ENCODE measurements around the gene ARHGAP10.
A peak's percentile ranks its signal among the peaks of the same experiment; 100 is the strongest.

The ARHGAP10 gene

DNA sequence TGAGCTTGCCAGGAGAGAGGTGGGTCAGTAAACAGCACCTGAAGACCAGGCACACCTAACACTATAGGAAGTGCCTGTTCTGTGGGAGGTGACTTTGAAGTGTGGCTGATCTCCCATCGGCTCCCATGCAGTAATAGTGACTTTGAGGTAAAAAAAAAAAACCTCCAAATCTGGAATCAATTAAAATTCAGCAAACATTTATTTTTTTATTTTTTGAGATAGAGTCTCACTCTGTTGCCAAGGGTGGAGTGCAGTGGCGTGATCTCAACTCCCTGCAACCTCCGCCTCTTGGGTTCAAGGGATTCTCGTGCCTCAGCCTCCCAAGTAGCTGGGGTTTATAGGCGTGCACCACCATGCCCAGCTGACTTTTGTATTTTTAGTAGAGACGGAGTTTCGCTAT is 32.4 kb downstream of the ARHGAP10 start:
- FAIRE-seq, result no peak
- DNase-seq (ENCODE audit: extremely low spot score, insufficient read length, low read depth), result no peak

DNA sequence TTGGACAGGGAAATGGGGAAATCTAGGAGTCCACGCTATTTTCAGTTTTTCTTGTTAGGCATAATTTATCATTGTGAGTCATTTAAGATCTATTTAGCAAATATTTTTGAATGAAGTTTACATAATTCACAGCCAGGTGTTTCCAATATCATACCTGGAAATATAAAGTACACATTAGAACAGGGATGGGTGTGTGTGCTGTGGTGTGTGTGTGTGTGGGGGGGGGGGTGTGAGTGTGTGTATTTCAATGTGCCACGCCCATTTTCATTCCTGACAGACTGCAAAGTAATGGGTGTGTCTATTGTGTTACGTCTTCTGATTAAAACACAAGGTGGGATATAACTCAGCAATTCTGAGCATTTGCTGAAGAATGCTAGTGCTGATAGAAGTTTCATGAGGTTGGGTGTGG is 33.2 kb downstream of the ARHGAP10 start:
- FAIRE-seq (no peak), DNase-seq (ENCODE audit: extremely low spot score, insufficient read length, low read depth) (no peak)

DNA sequence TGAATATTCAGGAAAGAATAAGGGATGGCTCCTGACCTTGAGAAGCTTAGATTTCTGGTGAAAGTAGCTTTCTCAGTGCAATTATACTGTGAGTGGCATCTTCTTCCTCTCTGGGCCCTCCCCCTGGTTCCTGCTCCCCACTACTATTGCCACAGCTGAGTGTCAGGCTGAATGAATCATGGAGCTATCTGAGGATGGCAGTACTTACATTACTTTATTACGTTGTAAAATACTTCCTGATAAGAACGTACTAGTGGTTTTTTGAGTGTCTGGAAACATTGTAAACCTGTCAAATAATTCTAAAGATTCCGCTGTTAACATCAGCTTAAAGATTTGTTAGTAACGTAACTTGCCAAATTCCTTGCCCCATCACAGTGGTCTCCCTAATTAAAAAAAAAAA is 36.2 kb downstream of the ARHGAP10 start:
- DNase-seq (ENCODE audit: extremely low spot score, insufficient read length, low read depth), result no peak
- no peak for FAIRE-seq

DNA sequence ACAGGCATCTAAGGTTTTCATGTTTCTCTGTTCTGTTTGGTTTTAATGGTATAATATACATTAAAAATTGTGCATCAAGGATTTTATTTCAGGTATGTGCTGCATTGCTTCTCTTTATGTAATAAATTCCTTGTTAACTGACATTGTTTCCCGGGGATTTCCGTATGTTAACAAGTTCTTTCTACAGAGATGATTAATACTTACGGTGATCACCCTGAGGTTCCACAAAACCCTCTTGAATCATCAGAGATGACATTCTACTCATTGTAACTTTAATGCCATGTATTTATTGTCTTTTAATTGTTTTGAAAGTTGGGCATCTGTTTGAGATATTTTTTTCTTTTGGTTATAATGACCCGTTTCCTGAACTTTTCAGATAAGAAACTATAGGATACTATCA is 37.5 kb downstream of the ARHGAP10 start:
- FAIRE-seq (peak; percentile 18), DNase-seq (ENCODE audit: extremely low spot score, insufficient read length, low read depth) (no peak)

DNA sequence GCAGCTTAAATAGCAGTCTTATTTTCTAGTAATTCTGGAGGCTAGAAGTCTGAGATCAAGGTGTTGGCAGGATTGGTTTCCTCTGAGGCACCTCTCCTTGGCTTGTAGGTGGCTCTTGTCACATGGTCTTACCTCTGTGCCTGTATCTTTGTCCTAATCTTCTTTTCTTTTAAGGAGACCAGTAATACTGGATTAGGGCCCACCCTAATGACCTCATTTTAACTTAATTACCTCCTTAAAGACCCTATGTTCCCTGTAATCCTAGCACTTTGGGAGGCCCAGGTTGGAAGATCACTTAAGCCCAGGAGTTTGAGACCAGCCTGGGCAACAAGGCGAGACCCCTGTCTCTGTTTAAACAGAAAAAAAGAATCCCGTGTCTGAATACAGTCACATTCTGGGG is 38.9 kb downstream of the ARHGAP10 start:
- FAIRE-seq, result no peak
- no peak for DNase-seq (ENCODE audit: extremely low spot score, insufficient read length, low read depth)

DNA sequence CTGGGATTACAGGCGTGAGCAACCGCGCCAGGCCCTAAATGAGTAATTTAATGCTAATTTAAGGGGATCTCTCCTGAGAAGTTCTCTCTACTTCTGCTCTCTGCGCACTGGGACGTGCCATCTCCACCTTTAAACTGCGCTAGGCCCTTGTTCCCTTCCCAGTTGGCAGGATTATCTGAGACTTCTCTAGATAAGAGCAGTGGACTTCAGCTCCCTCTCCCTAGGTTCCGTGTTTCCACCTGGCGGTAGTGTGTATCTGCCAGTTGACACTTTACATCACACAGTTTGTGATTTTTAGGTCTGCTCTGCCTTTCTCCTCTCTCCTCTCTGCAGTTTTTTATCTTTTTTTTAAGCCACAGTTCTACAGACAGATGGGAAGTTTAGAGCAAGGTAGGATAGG is 40.2 kb downstream of the ARHGAP10 start:
- DNase-seq (ENCODE audit: extremely low spot score, insufficient read length, low read depth), result no peak
- FAIRE-seq, result no peak

DNA sequence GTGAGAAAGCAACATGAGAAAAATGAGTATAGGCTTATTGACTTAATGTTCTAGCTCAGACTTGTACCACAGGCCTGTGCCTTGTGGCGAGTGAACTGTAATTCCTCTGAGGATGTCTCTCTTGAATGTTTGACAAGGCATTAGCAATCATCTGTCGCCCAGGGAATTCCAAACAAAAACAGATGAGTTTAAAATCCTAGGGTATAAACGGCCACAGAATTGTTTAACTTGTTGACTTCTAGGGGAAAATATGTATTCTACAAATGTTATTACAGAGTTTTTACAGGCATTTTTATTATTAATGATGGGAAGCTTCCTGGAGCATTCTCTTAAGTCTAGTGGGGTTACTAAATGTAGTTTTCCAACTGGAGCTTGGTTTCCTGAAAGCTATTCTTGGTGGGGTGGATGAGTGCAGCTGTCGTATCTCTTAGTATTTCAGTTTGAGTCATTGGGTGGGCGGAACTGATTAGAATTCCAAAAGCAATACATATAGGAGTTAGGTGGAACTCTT is 40.6 kb downstream of the ARHGAP10 start:
- FAIRE-seq (peak; percentile 18), DNase-seq (ENCODE audit: extremely low spot score, insufficient read length, low read depth) (no peak)

DNA sequence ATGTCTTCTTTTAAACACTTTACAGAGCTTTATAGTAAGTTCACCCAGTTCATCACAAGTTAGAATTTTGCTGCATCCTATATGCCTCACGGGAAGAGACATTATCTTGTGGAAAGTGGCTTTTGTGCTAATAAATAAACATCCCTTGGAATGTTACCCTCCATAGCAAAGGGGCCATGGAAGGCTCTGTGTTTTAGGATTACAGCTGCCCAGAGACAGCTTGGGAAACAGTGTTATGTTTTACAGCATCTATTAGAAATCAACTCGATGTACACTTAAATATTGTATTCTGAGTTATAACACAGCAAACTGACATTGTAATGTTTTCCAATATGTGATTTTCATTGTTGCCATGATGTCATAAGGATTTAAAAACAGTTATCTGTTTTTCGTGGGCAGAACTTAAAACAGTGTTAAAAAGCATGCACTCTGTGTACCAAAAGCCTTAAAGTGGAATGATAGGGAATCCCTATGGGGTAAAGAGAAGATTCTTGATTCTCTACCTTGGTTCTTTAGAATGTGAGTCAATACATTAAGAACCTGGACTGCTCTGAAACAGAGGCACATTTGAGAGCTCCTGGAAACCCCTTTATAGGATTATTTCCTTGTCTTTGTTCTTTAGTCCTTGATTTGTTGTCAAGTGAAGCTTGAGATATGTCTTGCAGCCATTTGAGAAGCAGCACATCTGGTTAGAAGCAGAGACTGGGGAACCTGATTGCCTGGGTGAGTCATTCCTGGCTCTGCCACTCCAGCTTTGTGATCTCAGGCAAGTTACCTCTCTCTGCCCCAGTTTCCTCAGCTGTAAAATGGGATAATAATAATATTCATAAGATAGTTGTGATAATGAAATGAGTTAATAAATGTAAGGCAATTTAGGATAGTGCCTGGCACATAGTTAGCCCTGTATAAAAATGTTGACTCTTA is 41.6 kb downstream of the ARHGAP10 start:
- DNase-seq (ENCODE audit: extremely low spot score, insufficient read length, low read depth) (no peak), FAIRE-seq (peak; percentile 56)

DNA sequence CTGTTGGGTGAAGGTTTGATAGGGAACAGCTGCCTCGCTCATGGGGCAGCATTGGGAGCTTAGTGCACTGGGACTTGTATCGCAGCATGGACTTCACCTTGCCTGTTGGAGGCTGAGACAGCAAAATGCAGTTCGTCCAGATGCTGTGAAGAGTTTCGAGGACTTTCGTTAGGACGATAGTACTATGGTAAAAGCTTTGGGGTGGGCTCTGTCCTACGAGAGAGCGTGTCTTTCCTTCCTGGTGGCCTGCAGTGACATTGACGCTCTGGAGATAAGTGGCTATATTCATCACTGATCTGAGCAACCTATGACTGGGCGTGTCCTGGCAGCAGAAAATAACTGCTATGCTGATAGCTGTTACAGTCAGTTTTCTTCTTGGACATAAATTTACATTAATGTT is 44.8 kb downstream of the ARHGAP10 start:
- DNase-seq (ENCODE audit: extremely low spot score, insufficient read length, low read depth) (no peak), FAIRE-seq (no peak)

DNA sequence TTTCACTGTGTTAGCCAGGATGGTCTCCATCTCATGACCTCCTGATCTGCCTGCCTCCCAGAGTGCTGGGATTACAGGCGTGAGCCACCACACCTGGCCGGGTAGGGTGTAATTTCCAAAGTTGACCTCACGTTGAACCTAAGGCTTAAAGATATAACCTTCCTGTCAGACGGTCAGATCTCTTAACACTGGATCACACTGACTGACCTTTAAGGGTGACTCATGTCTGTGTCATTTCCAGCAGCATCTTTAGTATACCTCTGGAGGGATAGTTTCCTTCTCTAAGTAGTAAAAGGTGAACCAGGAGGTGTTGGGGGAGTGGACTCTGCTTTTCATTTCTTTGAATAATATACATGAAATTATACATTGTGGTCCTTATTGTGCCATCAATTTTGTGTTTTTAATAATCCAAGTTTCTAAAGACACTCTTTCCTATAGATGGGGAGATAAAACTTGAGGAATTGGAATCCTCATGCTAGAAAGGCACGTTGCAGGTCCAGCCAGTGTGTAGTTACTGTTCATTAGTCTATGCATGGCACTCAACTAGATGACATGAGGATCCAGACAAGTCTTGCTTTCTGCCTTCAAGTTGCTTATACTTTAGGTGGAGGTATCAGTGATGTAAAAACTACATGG is 45.7 kb downstream of the ARHGAP10 start:
- DNase-seq (ENCODE audit: extremely low spot score, insufficient read length, low read depth) (no peak), FAIRE-seq (no peak)

DNA sequence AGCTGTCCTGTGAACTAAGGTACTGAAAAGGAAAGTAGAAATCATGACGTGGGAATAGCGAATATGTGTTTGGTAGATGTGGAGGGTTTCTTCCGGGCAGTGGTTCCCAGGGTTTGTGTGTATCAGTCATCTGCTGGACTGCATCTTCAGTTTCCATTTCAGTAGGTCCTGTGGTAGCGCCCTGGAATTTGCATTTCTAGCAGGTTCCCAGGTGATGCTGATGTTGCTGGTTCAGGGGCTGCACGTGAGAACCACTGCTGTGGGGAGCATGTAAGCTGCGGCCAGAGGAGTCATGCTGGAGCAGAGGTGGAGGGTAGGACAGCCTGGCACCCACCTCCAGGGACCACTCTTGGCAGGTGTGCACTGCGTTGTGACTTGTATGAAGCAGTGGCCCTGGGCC is 47.1 kb downstream of the ARHGAP10 start:
- FAIRE-seq (peak; percentile 98), DNase-seq (ENCODE audit: extremely low spot score, insufficient read length, low read depth) (no peak)

DNA sequence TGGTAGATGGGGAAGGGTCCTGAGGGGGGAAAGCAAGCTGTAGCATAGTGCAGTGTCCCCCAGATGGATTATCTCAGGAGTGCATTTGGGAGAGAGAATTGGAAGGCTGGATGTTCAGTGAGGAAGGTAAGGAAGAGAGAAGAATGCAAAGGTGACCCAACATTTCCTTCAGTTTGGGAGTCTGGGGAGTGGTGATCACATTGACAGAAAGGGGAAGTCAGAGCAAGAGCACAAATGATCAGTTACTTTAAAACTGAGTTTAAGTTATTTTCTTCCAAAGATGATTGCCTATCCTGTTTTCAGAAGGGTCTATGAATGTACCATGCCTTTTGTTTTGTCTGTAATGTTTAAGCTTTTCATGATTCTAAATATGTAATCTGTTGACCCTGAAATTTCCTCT is 47.6 kb downstream of the ARHGAP10 start:
- FAIRE-seq (no peak), DNase-seq (ENCODE audit: extremely low spot score, insufficient read length, low read depth) (no peak)

DNA sequence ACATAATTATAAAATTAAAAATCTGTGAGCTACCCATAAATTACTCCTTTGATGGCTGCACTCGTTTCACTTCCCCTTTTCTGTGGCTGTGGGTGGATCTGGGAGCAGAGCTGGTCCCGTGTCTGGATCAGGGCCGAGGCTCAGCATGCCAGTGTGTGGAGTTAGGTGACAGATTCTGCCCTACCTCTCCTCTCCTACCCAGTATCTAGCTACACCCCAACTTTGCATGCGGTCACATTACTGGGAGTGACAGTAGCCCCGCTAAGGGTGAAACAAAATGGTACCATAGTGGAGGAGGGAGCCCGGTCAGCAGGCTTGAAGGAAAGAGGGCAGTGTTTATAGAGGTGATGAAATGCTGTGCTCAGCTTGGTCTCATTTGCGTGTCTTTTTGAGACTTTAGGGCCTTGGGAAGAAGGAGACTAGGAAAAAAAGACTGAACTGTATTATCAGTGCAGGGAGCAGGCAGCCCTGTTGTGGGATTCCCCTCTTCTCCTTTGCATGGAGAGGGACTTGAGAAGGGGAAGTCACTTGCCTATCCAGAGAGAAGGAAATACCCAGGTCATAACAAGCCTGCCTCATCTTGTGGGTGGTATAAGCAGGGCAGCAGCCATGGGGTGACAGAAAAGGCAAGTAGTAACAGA is 48.4 kb downstream of the ARHGAP10 start:
- DNase-seq (ENCODE audit: extremely low spot score, insufficient read length, low read depth) (no peak), FAIRE-seq (peak; percentile 96)

DNA sequence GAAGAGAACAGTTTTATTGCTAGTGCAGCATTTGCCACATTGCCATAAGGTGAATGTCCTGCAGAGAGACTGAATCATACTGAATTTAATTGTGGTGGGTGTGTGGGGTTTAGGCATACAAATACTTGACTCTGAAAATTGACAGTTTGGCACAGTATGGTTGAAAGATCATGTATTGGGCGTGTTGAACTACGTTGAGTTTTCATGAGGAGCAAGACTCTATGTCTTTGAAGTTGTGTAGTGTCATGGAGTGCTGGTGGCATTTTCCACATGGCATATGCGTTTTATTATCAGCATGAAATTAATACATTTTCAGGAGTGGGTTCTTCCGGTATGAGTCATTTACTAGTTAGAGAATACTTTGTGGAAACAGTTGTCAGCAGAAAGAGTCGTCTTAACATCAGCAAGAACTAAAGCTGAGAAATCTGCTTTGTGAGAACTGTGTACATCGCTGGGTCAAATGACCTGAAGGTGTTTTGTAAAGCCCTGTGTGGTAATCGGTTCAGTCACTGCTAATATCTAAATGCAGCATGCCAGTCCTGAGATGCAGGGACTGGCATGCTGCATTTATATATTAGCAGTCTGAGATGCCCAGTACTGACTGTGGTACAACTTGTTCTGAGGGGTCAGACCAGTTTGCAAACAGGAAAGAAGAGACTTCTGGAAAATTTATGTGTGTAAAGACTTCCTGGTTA is 50.3 kb downstream of the ARHGAP10 start:
- DNase-seq (ENCODE audit: extremely low spot score, insufficient read length, low read depth) (no peak), FAIRE-seq (peak; percentile 78)

DNA sequence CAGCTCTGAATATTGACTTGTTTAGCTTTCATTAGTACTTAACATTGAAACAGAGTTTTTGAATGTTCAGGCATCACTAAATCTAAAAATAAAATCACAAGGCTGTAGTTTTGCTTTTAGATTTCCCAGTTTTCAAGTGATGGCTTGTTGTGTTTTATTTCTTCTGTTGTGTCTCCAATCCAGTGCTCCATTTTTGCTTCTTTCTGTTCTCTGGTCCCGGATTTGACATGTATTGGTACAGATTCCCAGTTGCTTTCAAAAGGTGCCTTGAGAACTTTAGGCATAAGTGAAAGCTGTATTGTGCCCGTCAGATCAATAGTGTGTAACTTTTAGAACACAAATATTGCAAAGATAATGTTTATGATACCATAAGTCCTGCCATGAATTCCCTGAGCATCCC is 53.2 kb downstream of the ARHGAP10 start:
- DNase-seq (ENCODE audit: extremely low spot score, insufficient read length, low read depth), result no peak
- FAIRE-seq, result no peak

DNA sequence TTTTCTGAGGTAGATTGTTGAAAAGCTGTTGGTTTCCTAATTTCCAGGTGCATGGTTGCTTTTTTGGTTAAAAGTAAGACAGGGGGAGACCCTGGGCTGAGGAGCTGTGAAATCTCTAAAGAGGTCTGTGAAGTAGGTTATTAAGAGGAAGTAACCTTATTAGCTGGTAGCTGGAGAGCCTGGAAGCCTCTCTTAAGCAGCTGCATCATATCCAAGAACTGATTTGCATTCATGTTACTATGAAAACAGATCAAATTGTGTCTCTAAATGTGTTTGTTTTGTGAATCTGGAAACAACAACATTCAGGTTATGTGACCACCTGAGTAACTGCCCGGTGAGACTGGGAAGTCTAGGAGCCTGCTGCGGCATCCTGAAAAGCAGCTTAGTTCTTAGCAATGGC is 54.1 kb downstream of the ARHGAP10 start:
- peak; percentile 88 for FAIRE-seq
- no peak for DNase-seq (ENCODE audit: extremely low spot score, insufficient read length, low read depth)

DNA sequence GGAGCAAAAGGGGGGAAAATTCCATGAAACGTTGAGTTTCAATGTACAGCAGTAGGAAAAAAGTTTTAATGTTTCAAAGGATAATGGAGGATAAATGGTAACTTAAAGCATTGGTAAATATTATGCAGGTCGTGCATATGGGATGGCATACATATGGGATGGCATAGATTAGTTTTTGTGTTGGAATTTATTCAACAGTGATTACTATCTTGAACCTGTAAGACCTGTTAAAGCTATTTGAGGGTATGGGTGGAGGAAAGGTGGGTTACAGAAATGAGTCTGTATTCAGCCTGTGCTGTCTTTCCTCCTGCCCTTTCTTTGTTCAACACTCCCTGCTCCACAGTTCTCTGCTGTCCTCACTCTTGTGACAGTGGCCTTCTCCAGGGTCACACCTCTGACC is 54.6 kb downstream of the ARHGAP10 start:
- FAIRE-seq, result no peak

DNA sequence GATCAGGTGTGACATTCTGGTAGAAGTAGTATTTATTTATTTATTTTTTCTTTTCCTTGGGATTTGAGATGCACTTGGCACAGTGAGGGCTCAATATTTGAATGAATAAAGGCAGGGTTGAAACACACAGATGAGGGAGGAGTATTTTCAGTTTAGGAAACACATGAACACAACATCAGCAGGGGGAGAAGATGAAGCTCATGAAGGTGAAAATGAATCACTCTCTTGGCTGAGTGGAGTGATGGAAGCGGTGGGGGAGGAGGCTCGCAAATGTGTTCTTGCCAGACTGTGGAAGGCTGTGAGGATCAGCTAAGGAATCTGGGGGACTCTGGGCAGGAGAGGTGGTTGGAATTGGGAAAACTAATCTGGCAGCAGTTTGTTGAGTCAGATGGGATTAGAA is 55.3 kb downstream of the ARHGAP10 start:
- DNase-seq (ENCODE audit: extremely low spot score, insufficient read length, low read depth) (no peak), FAIRE-seq (no peak)

More for the DNA sequence above, 54.6 kb downstream of the ARHGAP10 start:
- DNase-seq (ENCODE audit: extremely low spot score, insufficient read length, low read depth), result no peak

DNA sequence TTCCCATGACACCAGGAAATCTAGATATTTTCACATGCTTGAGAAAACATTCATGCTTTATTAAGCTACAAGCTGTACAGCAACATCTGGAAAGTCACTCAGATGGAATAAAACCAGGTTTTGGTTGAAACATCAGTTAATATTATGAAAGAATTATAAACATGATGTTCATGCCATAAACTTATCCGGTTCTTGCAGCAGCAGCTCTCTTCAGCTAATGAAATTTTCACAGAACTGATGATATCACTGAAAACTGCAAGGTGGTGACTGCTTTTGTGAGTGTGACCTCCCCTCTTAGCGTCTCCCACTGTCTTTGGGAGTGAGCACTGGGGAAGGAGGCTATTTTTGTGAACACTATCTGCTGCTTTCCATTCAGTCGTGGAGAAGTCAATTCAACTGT is 56.9 kb downstream of the ARHGAP10 start:
- FAIRE-seq, result peak; percentile 31

DNA sequence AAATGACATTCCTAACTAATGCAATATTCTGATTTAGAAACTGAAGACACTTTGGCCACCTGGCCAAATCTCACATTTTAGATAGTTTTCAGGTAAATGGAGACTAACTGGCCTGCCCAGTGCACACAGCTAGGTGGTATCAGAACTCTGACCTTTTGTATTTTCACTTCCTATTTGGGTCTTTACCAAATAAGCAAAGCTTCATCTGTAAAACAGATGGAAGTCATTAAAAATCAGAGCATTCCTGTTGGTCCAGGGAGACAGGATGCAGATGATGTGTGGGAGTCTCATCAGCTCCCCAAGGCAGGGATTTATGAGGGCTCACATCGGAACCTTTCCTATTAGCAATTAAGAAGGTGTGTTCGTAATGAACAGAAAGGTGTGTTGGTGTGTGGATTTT is 57.7 kb downstream of the ARHGAP10 start:
- peak; percentile 42 for FAIRE-seq
- no peak for DNase-seq (ENCODE audit: extremely low spot score, insufficient read length, low read depth)

More for the DNA sequence above, 56.9 kb downstream of the ARHGAP10 start:
- no peak for DNase-seq (ENCODE audit: extremely low spot score, insufficient read length, low read depth)
